ENCODE measurements around the gene SMPD2.

The SMPD2 gene

GRCh38 chr6:109488001-109488400, 47.5 kb downstream of the SMPD2 start:
- in situ Hi-C loops (cut with MboI; ENCODE audit: low pct_unique_long_range_greater_than_20kb, low sequenced_read_pairs, unreplicated experiment), result no loop called here
- no peak for TF ChIP-seq CTCF (IDR thresholded peaks at IDR 0.05; ENCODE audit: extremely low read depth, insufficient read depth, missing control alignments)
- DNase-seq (ENCODE audit: low spot score), result no peak

GRCh38 chr6:109490713-109491112, 50.2 kb downstream of the SMPD2 start:
- in situ Hi-C loops (cut with MboI; ENCODE audit: low pct_unique_long_range_greater_than_20kb, low sequenced_read_pairs, unreplicated experiment), result no loop called here
- DNase-seq (ENCODE audit: low spot score), result no peak
- TF ChIP-seq CTCF (IDR thresholded peaks at IDR 0.05; ENCODE audit: extremely low read depth, insufficient read depth, missing control alignments), result no peak

- peak; percentile 50 for DNase-seq (ENCODE audit: low spot score)
- no peak for TF ChIP-seq CTCF (IDR thresholded peaks at IDR 0.05; ENCODE audit: extremely low read depth, insufficient read depth, missing control alignments)
- in situ Hi-C loops (cut with MboI; ENCODE audit: low pct_unique_long_range_greater_than_20kb, low sequenced_read_pairs, unreplicated experiment), result no loop called here
Observed at GRCh38 chr6:109491207-109491938, 50.8 kb downstream of the SMPD2 start.
